C1 segment of cervical spinal cord (tissue), 14 donors: ENCODE measurements around the gene ITGA6.
"Not testable (repeated sequence)": the region's sequence is repeated elsewhere in the genome, so short reads cannot be mapped to it uniquely, and the experiment has no call there.

ENCODE experiments used
- DNase-seq, 14 donors: peaks; one replicate each; lab custom pipeline; 2025; lab: John Stamatoyannopoulos, UW

ITGA6 gene

GRCh38 chr2:172513935-172514586 is 86.7 kb downstream of the ITGA6 start:
- peak in 7 of 14 donors; percentile 1 to 26 (median 5) for DNase-seq

DNA sequence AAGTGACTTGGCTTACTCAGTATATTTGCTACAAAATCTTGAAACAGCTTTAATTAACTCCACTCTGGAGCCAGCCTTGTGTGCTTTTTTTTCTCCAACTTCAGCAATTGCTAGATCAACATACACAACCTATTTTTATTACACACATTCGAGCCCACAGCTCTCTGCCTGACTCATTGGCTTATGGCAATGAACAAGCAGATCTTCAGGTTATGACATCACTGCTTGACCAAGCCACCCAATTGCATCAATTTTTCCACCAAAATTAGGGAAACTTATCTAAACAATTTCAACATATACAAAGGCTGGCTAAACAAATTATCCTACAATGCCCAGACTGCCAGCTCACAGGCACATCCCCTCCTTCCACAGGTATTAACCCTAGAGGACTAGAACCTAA is 88.9 kb downstream of the ITGA6 start:
- no peak for DNase-seq

DNA sequence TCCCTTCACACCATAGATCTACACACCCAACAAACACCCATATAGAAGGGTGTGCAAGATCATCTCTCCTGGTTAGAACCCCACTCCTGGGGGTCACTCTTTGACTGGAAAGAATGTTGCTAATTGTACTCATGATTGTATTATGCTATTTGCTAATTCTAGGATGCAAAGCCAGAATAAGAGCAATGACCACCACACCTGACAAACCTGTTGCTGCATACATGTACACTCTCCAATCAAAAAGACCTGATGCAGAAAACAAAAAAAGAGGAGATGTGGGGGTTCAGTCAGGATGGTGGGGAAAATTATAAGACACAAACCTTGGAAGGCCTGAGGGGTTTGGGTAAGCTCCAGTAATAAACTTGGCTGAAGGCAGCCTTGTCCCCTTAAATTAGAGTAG is 91.6 kb downstream of the ITGA6 start:
- no peak for DNase-seq

DNA sequence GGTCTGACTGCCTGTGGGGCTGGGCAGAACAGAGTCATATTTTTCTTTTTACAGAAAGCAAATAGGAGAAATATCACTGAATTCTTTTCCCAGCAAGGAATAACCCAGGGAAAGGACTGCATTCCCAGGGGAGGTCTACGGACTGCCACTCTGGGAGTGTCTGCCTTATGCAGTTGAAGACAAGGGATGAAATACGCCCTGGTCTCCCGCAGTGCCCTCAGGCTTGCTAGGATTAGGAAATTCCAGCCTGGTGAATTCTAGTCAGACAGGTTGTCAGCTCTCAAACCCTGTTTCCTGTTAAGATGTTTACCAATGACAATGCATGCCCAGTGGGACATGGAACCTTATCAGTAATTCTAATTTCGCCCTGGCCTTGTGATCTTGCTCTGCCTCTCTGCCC is 98.2 kb downstream of the ITGA6 start:
- no peak for DNase-seq

GRCh38 chr2:172531309-172531708 is 103.9 kb downstream of the ITGA6 start:
- no peak for DNase-seq

- not testable (repeated sequence) for DNase-seq
Observed at GRCh38 chr2:172532461-172532860, 105.1 kb downstream of the ITGA6 start.

DNA sequence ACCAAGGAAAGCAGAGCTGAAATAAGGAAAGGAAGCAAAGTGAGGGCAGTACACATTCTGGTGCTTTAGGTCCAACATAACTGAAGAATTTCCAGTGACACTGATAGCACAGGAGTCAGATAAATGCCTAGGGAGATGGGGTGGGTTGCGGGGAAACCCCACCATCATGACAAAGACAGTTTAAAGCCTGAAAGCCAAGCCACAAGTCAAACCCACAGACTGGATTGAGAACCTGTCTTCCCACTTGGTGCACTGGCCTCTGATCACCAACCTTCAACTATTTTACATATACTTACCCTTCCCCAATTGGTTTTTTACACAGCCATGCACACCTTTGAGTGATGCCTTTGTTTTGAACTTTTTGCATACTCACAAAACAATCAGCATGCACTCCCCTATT is 106.3 kb downstream of the ITGA6 start:
- no peak for DNase-seq

DNA sequence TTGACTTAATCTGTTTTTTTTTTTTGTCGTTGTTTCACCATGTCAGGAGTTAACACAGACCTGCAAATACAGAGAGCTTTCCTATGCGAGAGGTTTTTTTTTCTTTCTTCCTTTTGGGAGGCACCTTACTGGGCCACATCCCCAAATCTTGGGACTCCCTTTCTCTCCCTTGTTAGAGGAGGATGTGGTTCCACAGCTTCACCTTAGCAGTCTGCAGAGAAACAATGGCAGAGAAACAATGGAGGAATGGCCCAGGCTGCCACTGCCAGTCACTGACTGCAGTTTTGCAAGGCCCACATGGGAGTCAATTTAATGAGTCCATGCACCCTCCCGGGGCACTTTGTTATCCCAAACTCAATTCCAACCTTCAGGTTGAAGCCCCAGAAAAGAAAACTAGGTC is 107.7 kb downstream of the ITGA6 start:
- DNase-seq, result no peak

DNA sequence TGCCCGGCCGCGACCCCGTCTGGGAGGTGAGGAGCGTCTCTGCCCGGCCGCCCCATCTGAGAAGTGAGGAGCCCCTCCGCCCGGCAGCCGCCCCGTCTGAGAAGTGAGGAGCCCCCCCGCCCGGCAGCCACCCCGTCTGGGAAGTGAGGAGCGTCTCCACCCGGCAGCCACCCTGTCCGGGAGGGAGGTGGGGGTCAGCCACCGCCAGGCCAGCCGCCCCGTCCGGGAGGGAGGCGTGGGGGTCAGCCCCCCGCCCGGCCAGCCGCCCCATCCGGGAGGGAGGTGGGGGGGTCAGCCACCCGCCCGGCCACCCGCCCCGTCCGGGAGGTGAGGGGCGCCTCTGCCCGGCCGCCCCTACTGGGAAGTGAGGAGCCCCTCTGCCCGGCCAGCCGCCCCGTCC is 110.5 kb downstream of the ITGA6 start:
- not testable (repeated sequence) for DNase-seq

GRCh38 chr2:172539767-172540166 is 112.4 kb downstream of the ITGA6 start:
- DNase-seq, result no peak

DNA sequence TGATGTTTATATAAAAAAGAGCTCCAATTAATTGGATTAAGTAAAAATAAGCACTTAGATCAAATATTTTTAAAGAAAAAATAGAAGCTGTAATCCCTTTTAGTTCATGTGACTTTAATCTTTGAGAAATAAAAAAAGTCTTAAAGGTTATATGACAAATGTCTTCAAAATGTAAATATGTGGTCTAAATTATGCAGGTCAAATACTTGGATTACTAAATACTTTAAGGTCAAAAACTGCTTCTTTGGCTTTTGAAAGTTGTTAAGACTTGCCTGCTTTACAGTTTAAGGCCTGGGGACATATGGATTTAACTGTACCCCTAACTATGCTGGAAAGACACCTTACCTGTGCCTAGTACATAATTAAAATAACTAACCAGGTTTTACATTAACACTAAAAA is 113.0 kb downstream of the ITGA6 start:
- no peak for DNase-seq

DNA sequence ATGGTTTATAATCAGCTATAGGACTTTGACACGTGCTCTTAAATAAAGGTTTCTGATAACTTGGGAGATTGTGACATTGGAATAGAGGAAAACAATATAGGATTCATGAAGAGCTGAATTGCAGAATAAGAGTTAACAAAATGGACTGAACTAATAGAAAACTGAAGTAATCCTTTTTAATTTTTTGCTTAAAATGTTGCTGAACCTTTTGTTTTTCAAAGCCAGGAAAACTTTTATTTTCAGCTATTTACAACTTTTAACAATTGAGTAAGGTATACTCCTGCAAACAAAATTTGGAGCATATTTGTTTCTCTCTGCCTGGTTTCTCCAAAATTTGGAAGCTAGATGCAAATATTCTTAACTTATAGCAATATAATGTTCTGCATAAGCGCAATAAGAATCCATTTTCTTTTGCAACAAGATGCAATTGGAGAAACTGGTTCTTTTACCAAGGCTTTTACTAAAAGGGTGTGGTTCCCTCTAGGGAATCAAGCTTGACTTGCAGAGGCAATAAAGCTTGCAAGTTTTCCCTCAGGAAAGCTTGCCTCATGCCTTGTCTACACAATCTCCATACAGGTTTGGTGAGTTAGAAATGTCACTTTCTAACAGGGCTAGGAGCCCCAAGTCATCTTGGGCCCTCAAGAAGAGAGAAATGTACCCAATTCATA is 118.2 kb downstream of the ITGA6 start:
- DNase-seq, result no peak

GRCh38 chr2:172549131-172549530 is 121.7 kb downstream of the ITGA6 start:
- DNase-seq, result no peak

DNA sequence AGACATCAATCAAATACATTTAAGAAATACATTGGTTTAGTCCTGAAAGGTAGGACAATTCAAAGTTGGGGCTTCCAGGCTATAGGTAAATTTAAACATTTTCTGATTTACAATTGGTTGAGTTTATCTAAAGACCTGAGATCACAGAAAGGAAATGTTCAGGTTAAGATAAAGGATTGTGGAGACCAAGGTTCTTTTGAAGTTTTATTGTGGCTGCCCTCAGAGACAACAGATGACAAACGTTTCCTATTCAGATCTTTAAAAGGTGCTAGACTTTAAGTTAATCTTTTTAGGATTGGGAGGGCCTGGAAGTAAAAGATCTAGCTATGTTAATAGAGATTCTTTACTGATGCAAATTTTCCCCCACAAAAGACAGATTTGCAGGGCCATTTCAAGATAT is 122.4 kb downstream of the ITGA6 start:
- not testable (repeated sequence) for DNase-seq

GRCh38 chr2:172550419-172550818 is 123.0 kb downstream of the ITGA6 start:
- no peak for DNase-seq

DNA sequence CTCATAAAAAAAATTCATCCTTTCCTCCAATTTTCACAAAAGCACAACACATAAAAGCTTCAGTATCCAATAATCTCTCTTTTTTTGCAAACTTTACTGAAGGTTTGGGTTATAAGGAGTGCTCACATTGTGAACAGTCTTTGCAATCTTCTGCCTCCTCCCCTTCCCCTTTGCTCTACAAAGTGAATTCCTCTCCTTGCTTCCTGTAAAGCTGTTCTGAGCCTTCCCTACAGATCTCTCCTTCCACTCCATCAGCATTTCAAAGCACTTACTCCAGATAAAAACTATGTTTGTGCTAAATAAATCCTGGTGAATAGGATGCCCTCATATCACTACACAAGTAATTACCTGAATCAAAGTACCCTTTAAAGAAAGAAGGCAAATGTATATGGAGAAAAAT is 123.9 kb downstream of the ITGA6 start:
- DNase-seq, result no peak

GRCh38 chr2:172552547-172553291 is 125.3 kb downstream of the ITGA6 start:
- no peak for DNase-seq

DNA sequence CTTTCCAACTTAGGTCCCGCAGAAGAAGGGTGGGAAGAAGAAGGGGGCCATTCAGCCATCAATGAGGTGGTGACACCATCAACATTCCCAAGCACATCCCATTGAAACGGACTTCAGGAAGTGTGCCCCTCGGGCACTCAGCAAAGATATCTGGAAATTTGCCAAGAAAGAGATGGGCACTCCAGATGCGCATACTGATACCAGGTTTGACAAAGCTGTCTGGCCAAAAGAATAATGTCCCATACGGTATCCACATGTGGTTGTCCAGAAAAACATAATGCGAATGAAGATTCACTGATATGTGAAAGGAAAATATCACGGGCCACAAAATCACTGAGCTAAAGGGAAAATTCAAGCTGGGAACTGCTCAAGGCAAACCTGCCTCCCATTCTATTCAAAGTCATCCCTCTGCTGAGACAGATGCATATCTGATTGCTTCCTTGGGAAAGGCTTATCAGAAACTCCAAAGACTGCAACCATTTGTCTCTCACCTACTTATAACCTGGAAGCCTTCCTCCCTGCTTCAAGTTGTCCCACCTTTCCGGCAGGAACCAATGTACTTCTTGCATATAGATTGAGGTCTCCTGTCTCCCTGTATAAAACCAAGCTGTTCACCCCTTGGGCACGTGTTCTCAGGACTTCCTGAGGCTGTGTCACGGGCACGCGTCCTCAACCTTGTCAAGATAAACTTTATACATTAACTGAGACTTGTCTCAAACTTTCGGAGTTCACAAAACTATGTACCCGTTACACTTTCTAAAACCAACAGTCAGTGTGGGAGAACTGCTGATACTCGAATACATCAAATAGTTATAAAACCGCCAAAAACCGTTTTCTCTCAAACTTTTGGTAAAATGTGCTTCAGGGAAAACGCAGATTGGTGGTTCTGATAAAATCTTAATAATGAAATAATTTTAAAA is 127.2 kb downstream of the ITGA6 start:
- DNase-seq, result peak in 3 of 14 donors; percentile 1 to 21 (median 17)

DNA sequence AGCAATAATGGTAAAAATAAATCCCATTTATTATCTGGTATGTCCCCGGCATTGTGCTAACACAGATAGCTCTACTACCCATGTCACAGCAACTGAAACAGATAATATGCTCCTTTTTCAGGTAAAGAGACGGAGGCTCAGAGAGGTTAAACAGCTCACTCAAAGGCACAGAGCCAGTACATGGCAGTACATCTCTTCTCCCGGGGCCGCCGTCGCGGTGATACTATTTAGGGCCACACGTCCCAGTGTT is 127.8 kb downstream of the ITGA6 start:
- no peak for DNase-seq
